ENCODE results near the gene MOGAT3. TPM values are rescaled to one million over a fixed set of nuclear protein-coding genes. Genes with fewer than 3 reads are reported as not detected.

Gene MOGAT3
- total and polyA plus RNA-seq, 9 of the 15 experiments (the other 6 are each of a cell fraction or from before 2014, with no cell fraction given), result 0.07 to 0.17 (median 0.13) TPM; not detected in 6

GRCh38 chr7:101243646-101244374 lies 43.0 kb upstream of the MOGAT3 start (continued):
- TF ChIP-seq MAFK (IDR thresholded peaks at IDR 0.05; ENCODE audit: low read length), result 0 out of 2 replicates have a peak, but pooled peaks have one; percentile 8
- TF ChIP-seq NKRF (IDR thresholded peaks at IDR 0.05; ENCODE audit: borderline replicate concordance), result no peak
- TF ChIP-seq RFX7 (CRISPR knock-in tag; IDR thresholded peaks at IDR 0.05), result no peak
- TF ChIP-seq ZNF175 (CRISPR knock-in tag; IDR thresholded peaks at IDR 0.05; ENCODE audit: low read depth), result no peak; the same call in 1 of the 2 replicates
- TF ChIP-seq MCM2 (IDR thresholded peaks at IDR 0.05; ENCODE audit: low read depth), result no peak
- TF ChIP-seq NR2C1 (IDR thresholded peaks at IDR 0.05), result no peak
- no peak for TF ChIP-seq NR2C1 (tag; IDR thresholded peaks at IDR 0.05)
- TF ChIP-seq FOXM1 (IDR thresholded peaks at IDR 0.05; ENCODE audit: low read depth), result no peak
- TF ChIP-seq FOXM1 (CRISPR knock-in tag; IDR thresholded peaks at IDR 0.05; ENCODE audit: low read depth), result peak; percentile 55; the same call in 1 of the 2 replicates
- no peak for TF ChIP-seq DNMT1 (IDR thresholded peaks at IDR 0.05)
- TF ChIP-seq RCOR1 (IDR thresholded peaks at IDR 0.05; ENCODE audit: borderline replicate concordance in 1 of 2, low read depth in 2 of 2, low read length in 2 of 2), result peak in 1 of 2 experiments; percentile 52; a peak in 2 of 4 replicates
- no peak for TF ChIP-seq FOXK1 (CRISPR knock-in tag; IDR thresholded peaks at IDR 0.05; ENCODE audit: borderline replicate concordance)
- TF ChIP-seq, protein P1, sequence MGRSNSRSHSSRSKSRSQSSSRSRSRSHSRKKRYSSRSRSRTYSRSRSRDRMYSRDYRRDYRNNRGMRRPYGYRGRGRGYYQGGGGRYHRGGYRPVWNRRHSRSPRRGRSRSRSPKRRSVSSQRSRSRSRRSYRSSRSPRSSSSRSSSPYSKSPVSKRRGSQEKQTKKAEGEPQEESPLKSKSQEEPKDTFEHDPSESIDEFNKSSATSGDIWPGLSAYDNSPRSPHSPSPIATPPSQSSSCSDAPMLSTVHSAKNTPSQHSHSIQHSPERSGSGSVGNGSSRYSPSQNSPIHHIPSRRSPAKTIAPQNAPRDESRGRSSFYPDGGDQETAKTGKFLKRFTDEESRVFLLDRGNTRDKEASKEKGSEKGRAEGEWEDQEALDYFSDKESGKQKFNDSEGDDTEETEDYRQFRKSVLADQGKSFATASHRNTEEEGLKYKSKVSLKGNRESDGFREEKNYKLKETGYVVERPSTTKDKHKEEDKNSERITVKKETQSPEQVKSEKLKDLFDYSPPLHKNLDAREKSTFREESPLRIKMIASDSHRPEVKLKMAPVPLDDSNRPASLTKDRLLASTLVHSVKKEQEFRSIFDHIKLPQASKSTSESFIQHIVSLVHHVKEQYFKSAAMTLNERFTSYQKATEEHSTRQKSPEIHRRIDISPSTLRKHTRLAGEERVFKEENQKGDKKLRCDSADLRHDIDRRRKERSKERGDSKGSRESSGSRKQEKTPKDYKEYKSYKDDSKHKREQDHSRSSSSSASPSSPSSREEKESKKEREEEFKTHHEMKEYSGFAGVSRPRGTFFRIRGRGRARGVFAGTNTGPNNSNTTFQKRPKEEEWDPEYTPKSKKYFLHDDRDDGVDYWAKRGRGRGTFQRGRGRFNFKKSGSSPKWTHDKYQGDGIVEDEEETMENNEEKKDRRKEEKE (IDR thresholded peaks at IDR 0.05; ENCODE audit: borderline replicate concordance in 1 of 2, control insufficient read depth in 1 of 2, low read depth in 2 of 2, low read length in 1 of 2), result no peak; a peak in 1 of 4 replicates
- TF ChIP-seq, protein P2, sequence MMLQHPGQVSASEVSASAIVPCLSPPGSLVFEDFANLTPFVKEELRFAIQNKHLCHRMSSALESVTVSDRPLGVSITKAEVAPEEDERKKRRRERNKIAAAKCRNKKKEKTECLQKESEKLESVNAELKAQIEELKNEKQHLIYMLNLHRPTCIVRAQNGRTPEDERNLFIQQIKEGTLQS (IDR thresholded peaks at IDR 0.05), result no peak
- TF ChIP-seq, protein P2 (CRISPR knock-in tag; conservative IDR thresholded peaks at IDR 0.05), result no peak
- TF ChIP-seq HES1 (IDR thresholded peaks at IDR 0.05; ENCODE audit: low read depth), result no peak
- no peak for TF ChIP-seq ZNF785 (CRISPR knock-in tag; IDR thresholded peaks at IDR 0.05)
- no peak for TF ChIP-seq CCAR2 (IDR thresholded peaks at IDR 0.05; ENCODE audit: low read depth, low read length)
- TF ChIP-seq RBM34 (IDR thresholded peaks at IDR 0.05; ENCODE audit: borderline replicate concordance, insufficient read depth, low read length), result no peak
- TF ChIP-seq ZNF212 (CRISPR knock-in tag; IDR thresholded peaks at IDR 0.05), result no peak
- TF ChIP-seq PHB (CRISPR knock-in tag; IDR thresholded peaks at IDR 0.05), result no peak
- TF ChIP-seq KDM2B (CRISPR knock-in tag; IDR thresholded peaks at IDR 0.05), result no peak
- TF ChIP-seq RBFOX2 (IDR thresholded peaks at IDR 0.05; ENCODE audit: low read depth, low read length), result no peak

Measured in K562 (cell line).